GM06990 (cell line): ENCODE data around the gene LMX1A.

Source experiments
- DNase-seq: peaks from one replicate; pipeline ENCODE4 v3.0.0-alpha.2; 2011; ENCODE audit not compliant: insufficient read length; ENCODE audit errors: extremely low read depth
- H3K27me3 ChIP-seq: replicated peaks from 2 replicates; pipeline ENCODE4 v1.6.0; 2011; ENCODE audit warnings: low read length; ENCODE audit not compliant: control insufficient read depth, insufficient read depth
- H3K36me3 ChIP-seq: 2 replicates; pipeline ENCODE4 v1.5.1; 2011; ENCODE audit warnings: low read length; ENCODE audit not compliant: control insufficient read depth, insufficient read depth
- H3K4me3 ChIP-seq: replicated peaks from 2 replicates; pipeline ENCODE4 v1.5.1; 2011; ENCODE audit warnings: low read depth, mild to moderate bottlenecking, control low read depth, low read length
- TF ChIP-seq, protein P1 (sequence below): IDR thresholded peaks from 2 replicates; pipeline ENCODE4 v1.5.1; 2011; ENCODE audit warnings: low read length, control low read depth, mild to moderate bottlenecking, inconsistent platforms; ENCODE audit not compliant: insufficient read depth, poor library complexity, severe bottlenecking

LMX1A gene

GRCh38 chr1:165259236-165259635 is 97.3 kb downstream of the LMX1A start:
- H3K4me3 ChIP-seq: no peak overlapping the region
- H3K36me3 ChIP-seq: no peaks in the 10 kb centered on the region
- DNase-seq: no peak
- TF ChIP-seq, protein P1, sequence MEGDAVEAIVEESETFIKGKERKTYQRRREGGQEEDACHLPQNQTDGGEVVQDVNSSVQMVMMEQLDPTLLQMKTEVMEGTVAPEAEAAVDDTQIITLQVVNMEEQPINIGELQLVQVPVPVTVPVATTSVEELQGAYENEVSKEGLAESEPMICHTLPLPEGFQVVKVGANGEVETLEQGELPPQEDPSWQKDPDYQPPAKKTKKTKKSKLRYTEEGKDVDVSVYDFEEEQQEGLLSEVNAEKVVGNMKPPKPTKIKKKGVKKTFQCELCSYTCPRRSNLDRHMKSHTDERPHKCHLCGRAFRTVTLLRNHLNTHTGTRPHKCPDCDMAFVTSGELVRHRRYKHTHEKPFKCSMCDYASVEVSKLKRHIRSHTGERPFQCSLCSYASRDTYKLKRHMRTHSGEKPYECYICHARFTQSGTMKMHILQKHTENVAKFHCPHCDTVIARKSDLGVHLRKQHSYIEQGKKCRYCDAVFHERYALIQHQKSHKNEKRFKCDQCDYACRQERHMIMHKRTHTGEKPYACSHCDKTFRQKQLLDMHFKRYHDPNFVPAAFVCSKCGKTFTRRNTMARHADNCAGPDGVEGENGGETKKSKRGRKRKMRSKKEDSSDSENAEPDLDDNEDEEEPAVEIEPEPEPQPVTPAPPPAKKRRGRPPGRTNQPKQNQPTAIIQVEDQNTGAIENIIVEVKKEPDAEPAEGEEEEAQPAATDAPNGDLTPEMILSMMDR: no peak
- no peaks in the 10 kb centered on the region for H3K27me3 ChIP-seq

DNA sequence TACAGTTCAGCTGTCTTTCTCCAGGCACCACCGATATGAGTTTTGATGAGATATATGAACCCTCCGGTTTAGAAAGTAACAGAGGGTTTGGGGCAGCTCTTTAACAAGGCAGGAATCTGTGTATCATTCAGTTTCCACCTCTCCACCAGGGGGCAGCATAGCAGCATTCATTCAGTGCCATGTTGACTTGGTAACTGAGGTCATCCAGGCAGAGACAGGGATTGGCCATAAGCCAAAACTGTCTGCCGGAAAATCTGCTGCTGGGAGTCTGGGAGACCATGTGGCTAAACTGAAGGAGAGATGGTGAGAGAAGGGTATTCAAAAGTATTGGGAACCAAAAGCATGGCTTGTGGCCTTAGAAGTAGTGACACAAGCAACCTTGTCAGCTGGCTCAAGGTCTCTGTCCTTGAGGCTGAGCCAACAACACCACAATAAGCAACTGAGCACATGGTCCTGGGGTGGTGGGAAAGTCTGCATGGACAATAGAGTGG is 98.5 kb downstream of the LMX1A start:
- Histone ChIP-seq H3K4me3 (no peak overlapping the region), H3K27me3 (peaks cover 2% of the 10 kb centered on the region; the same call in 1 of the 2 replicates), H3K36me3 (no peaks in the 10 kb centered on the region)
- TF ChIP-seq, protein P1: peak; percentile 79
- DNase-seq: peak; percentile 14

DNA sequence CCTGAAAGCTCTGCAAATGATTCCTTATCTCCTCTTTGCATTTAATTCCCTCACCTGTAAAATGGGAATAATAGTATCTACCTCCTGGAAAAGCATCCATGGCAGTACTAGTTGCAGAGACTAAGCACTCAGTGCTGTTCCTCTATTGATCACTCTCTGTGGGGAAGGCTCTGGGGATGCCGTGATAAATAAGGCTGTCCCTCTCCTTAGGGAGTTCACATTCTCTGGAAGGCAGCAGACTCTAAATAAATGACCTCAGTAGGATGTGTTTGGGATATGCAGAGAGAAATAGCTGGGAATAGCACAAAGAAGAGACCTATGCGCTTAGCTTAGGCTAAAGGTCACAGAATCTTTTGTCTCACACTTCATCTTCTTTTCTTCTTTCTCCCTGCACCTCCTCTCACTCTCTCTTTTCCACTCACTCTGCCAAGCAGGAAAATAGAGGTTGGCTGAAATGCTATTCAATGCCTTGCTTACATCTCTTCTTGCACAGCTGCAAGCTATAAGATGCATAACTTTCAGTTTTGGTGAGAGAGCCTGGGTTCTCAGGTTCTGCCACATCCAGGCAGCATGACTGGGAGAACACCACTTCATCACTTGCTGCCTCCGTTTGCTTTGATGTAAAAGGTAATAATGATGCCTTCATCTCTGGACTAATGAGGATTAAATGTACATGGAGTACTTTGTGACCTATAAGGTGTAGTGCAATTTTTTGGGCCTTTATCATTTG is 101.5 kb downstream of the LMX1A start:
- peaks cover 2% of the 10 kb centered on the region; the same call in 1 of the 2 replicates for H3K27me3 ChIP-seq

DNA sequence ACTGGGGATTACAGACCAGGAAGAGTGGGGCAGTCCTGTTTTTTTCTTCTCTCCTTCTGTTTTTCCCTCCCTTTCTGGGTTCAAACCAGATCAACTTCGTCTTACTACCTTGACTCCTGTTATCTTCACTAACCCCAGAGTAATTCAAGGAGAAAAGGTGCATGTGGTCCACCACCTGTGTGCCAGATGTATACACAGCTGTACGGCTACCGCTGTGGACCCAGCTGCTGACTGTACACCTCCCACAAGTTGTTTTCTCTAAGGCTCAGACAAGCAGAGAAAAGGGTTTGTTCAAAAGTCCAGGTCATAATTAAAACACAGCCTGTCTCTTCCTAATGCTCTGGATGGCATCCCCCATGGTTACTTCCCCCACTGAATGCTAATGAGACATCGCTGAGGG is 102.1 kb downstream of the LMX1A start:
- Histone ChIP-seq H3K36me3 (no peaks in the 10 kb centered on the region), H3K4me3 (no peak overlapping the region), H3K27me3 (peaks cover 2% of the 10 kb centered on the region; the same call in 1 of the 2 replicates)
- no peak for DNase-seq
- TF ChIP-seq, protein P1: no peak

More for the DNA sequence above, 101.5 kb downstream of the LMX1A start:
- TF ChIP-seq, protein P1: no peak
- Histone ChIP-seq H3K4me3 (no peak overlapping the region), H3K36me3 (no peaks in the 10 kb centered on the region)
- no peak for DNase-seq

- DNase-seq: no peak
- TF ChIP-seq, protein P1: no peak
- Histone ChIP-seq H3K4me3 (no peak overlapping the region), H3K36me3 (no peaks in the 10 kb centered on the region), H3K27me3 (peaks cover 2% of the 10 kb centered on the region; the same call in 1 of the 2 replicates)
Observed at GRCh38 chr1:165253818-165254254, 102.7 kb downstream of the LMX1A start.
